ENCODE measurements around the gene LRRC8B. TPM values are rescaled to one million over a fixed set of nuclear protein-coding genes. Genes with fewer than 3 reads are reported as not detected.

Gene LRRC8B
- total RNA-seq, 1 donor from 2014 or later, result 3.6 TPM

DNA sequence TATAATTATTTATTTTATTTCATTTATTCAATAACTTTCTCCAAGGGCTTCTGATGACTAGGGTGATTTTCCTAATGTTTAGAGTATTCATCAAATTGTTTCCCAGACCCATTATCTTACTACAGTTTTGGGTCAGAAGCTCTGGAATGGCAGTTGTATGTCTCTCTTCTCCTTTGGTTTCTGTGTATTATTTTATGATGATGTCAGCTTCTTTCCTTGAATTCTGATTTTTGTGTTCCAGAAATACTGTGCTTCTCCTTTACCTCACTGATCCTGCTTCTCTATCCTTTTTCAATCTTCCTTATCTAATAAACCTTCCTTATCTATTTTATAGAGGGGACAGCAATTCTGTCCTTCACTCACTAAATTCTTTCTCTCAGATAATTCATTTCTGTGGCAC, 48.8 kb downstream of the LRRC8B start:
- Histone ChIP-seq H3K4me3 (no peak overlapping the region), H3K9me3 (replicated peaks) (no peaks in the 10 kb centered on the region), H3K36me3 (peaks cover 6% of the 10 kb centered on the region), H3K4me1 (no peaks in the 10 kb centered on the region), H3K27ac (replicated peaks) (no peak overlapping the region), H3K27me3 (ENCODE audit: low read depth) (no peaks in the 10 kb centered on the region)
- TF ChIP-seq, protein P1, sequence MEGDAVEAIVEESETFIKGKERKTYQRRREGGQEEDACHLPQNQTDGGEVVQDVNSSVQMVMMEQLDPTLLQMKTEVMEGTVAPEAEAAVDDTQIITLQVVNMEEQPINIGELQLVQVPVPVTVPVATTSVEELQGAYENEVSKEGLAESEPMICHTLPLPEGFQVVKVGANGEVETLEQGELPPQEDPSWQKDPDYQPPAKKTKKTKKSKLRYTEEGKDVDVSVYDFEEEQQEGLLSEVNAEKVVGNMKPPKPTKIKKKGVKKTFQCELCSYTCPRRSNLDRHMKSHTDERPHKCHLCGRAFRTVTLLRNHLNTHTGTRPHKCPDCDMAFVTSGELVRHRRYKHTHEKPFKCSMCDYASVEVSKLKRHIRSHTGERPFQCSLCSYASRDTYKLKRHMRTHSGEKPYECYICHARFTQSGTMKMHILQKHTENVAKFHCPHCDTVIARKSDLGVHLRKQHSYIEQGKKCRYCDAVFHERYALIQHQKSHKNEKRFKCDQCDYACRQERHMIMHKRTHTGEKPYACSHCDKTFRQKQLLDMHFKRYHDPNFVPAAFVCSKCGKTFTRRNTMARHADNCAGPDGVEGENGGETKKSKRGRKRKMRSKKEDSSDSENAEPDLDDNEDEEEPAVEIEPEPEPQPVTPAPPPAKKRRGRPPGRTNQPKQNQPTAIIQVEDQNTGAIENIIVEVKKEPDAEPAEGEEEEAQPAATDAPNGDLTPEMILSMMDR (IDR thresholded peaks at IDR 0.05; ENCODE audit: borderline replicate concordance), result no peak
- DNase-seq, result no peak
- intact Hi-C loops (cut with micrococcal nuclease), result no loop called here

DNA sequence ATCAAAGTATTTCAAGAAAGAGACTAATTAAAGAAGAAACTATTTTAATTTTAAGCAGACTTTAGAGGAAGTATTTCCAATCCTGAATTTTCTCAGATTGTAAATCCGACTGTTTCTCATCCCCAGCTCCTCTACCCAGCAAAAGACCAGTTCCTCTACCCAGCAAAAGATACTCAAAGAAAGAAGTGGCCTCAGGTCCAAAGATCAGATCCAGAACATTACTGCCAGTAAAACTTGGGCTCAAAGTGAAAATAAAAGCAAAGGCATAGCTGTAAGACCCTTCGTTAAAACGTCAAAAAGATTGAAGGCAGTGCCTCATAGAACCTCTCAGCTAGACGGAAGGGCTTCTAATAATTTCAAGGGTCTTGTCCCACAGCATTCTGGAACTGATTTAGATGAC, 50.0 kb downstream of the LRRC8B start:
- peaks cover 4% of the 10 kb centered on the region for H3K36me3 ChIP-seq
- TF ChIP-seq, protein P1 (IDR thresholded peaks at IDR 0.05; ENCODE audit: borderline replicate concordance), result no peak
- H3K9me3 ChIP-seq (replicated peaks), result no peaks in the 10 kb centered on the region
- no peak for DNase-seq
- H3K27ac ChIP-seq (replicated peaks), result no peak overlapping the region
- H3K27me3 ChIP-seq (ENCODE audit: low read depth), result no peaks in the 10 kb centered on the region
- no peaks in the 10 kb centered on the region for H3K4me1 ChIP-seq
- no peak overlapping the region for H3K4me3 ChIP-seq
- intact Hi-C loops (cut with micrococcal nuclease), result no loop called here

DNA sequence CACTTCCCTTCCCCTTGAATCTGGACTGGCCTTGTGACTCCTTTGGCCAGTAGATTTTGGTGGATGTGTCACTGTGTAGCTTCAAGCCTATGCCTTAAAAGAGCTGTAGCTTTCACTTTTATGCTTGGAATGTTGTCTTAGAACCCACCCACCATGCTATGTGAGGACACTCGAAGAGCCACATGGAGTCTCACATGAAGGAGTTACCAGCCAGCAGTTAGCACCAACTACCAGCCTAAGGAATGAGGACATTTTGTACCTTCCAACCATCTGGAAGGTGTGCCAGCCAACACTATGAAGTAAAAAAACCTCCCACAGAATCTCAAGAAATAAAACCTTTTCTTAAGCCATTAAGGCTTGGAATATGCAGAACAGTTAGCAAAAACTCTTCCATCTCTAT, 50.6 kb downstream of the LRRC8B start:
- TF ChIP-seq, protein P1 (IDR thresholded peaks at IDR 0.05; ENCODE audit: borderline replicate concordance), result no peak
- no peak for DNase-seq
- H3K36me3 ChIP-seq, result peaks cover under 1% of the 10 kb centered on the region
- no peaks in the 10 kb centered on the region for H3K4me1 ChIP-seq
- H3K27ac ChIP-seq (replicated peaks), result no peak overlapping the region
- intact Hi-C loops (cut with micrococcal nuclease), result no loop called here
- H3K27me3 ChIP-seq (ENCODE audit: low read depth), result no peaks in the 10 kb centered on the region
- no peaks in the 10 kb centered on the region for H3K9me3 ChIP-seq (replicated peaks)
- H3K4me3 ChIP-seq, result no peak overlapping the region

DNA sequence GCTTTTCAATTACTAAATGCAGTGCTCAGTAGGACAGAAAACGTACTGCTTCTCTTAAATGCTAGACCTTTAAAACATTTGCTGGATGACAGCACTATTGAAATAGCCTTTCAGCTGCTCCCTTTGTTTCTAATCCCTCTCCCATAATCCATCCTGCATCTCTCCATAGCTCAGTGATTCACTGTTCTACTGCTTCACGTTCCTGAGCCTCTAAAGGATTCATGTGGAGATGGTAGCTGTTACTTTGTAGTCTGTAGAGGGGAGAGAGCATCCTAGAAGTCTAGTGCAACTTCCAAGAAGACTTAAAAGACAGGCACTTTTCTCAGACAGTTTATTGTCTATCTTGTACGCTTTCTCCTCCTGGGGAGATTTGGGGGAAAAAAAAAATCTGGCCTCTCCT, 51.4 kb downstream of the LRRC8B start:
- DNase-seq, result no peak
- no peaks in the 10 kb centered on the region for H3K9me3 ChIP-seq (replicated peaks)
- intact Hi-C loops (cut with micrococcal nuclease), result no loop called here
- no peak overlapping the region for H3K27ac ChIP-seq (replicated peaks)
- TF ChIP-seq, protein P1 (IDR thresholded peaks at IDR 0.05; ENCODE audit: borderline replicate concordance), result no peak
- H3K4me3 ChIP-seq, result no peak overlapping the region
- H3K4me1 ChIP-seq, result no peaks in the 10 kb centered on the region
- H3K27me3 ChIP-seq (ENCODE audit: low read depth), result no peaks in the 10 kb centered on the region
- H3K36me3 ChIP-seq, result no peaks in the 10 kb centered on the region

DNA sequence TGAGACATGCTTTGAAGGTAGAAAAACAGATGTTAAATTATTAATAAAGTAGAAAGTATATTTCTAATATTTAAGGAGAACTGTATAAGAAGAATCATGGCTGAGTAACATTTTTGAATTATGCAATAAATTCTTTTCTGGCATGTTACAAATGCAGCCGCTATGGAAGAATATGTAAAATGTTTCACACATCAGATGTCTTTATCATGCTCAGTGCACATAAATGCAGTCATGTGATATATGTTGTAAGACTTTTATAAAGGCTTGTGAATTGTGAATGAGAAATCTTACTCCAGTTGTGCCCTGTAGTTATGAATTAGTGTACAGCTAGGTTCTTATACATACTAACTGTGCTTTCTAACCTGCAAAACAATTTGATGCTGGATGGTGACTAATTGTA, 53.5 kb downstream of the LRRC8B start:
- Histone ChIP-seq H3K9me3 (replicated peaks) (no peaks in the 10 kb centered on the region), H3K36me3 (peaks cover 12% of the 10 kb centered on the region), H3K27ac (replicated peaks) (no peak overlapping the region), H3K4me3 (no peak overlapping the region), H3K4me1 (no peaks in the 10 kb centered on the region), H3K27me3 (ENCODE audit: low read depth) (no peaks in the 10 kb centered on the region)
- intact Hi-C loops (cut with micrococcal nuclease), result no loop called here
- TF ChIP-seq, protein P1 (IDR thresholded peaks at IDR 0.05; ENCODE audit: borderline replicate concordance), result no peak
- DNase-seq, result no peak
